MM.1S (cell line): ENCODE measurements around the gene CTSH.

Source experiments
- DNase-seq: peaks from one replicate; pipeline ENCODE4 v3.0.0-alpha.2; 2015
- H2AFZ ChIP-seq: fragments of 300-600 bp; sonication (generic); 2 replicates; pipeline ENCODE4 v1.6.0; 2016; ENCODE audit warnings: antibody characterized with exemption, low read length
- H3F3A ChIP-seq: fragments of 300-600 bp; sonication (generic); 2 replicates; pipeline ENCODE4 v1.6.1; 2016; ENCODE audit warnings: mild to moderate bottlenecking, antibody characterized with exemption, low read length, moderate library complexity, mixed read lengths; ENCODE audit not compliant: insufficient read depth
- H3K27ac ChIP-seq: fragments of 300-600 bp; sonication (generic); 2 replicates; pipeline ENCODE4 v1.5.1; 2016; ENCODE audit warnings: mild to moderate bottlenecking, low read length
- H3K27me3 ChIP-seq: fragments of 300-600 bp; sonication (generic); replicated peaks from 2 replicates; pipeline ENCODE4 v1.6.0; 2016; ENCODE audit warnings: low read length; ENCODE audit not compliant: insufficient read depth
- H3K36me3 ChIP-seq: fragments of 300-600 bp; sonication (generic); replicated peaks from 2 replicates; pipeline ENCODE4 v1.6.1; 2016; ENCODE audit warnings: mild to moderate bottlenecking, low read length, mixed read lengths; ENCODE audit not compliant: insufficient read depth
- H3K4me1 ChIP-seq: fragments of 300-600 bp; sonication (generic); 2 replicates; pipeline ENCODE4 v1.6.1; 2016; ENCODE audit warnings: low read length, mixed read lengths
- H3K4me2 ChIP-seq: fragments of 300-600 bp; sonication (generic); 2 replicates; pipeline ENCODE4 v1.6.0; 2016; ENCODE audit warnings: low read depth, low read length
- H3K4me3 ChIP-seq: fragments of 300-600 bp; sonication (generic); 2 replicates; pipeline ENCODE4 v1.5.1; 2016; ENCODE audit warnings: low read length, mixed read lengths
- H3K79me2 ChIP-seq: fragments of 300-600 bp; sonication (generic); 2 replicates; pipeline ENCODE4 v1.6.1; 2016; ENCODE audit warnings: mixed run types, low read length, mixed read lengths
- H3K9ac ChIP-seq: fragments of 300-600 bp; sonication (generic); 2 replicates; pipeline ENCODE4 v1.6.1; 2016; ENCODE audit warnings: low read length, mixed read lengths
- H3K9me2 ChIP-seq: fragments of 300-600 bp; sonication (generic); replicated peaks from 2 replicates; pipeline ENCODE4 v1.6.1; 2016; ENCODE audit warnings: mild to moderate bottlenecking, low read length, mixed read lengths; ENCODE audit not compliant: insufficient read depth
- H3K9me3 ChIP-seq: fragments of 300-600 bp; sonication (generic); replicated peaks from 2 replicates; pipeline ENCODE4 v1.6.1; 2016; ENCODE audit warnings: mild to moderate bottlenecking, low read length, mixed read lengths; ENCODE audit not compliant: insufficient read depth
- H4K20me1 ChIP-seq: fragments of 300-600 bp; sonication (generic); 2 replicates; pipeline ENCODE4 v1.6.1; 2016; ENCODE audit warnings: mild to moderate bottlenecking, low read length, moderate library complexity, mixed read lengths; ENCODE audit not compliant: insufficient read depth
- EZH2 ChIP-seq: fragments of 300-600 bp; sonication (generic); optimal IDR thresholded peaks from 2 replicates; pipeline ENCODE3; 2017; ENCODE audit warnings: low read depth, mild to moderate bottlenecking, antibody characterized with exemption, low read length, mixed read lengths
- EZH2phosphoT487 ChIP-seq: fragments of 300-600 bp; sonication (generic); IDR thresholded peaks from 2 replicates; pipeline ENCODE4 v1.6.1; 2018; ENCODE audit warnings: antibody characterized with exemption, low read length
- TF ChIP-seq, protein P1 (sequence below): fragments of 300-600 bp; sonication (generic); IDR thresholded peaks from 2 replicates; pipeline ENCODE4 v1.5.1; 2016; ENCODE audit warnings: antibody characterized with exemption, low read length, mixed read lengths

Gene CTSH

DNA sequence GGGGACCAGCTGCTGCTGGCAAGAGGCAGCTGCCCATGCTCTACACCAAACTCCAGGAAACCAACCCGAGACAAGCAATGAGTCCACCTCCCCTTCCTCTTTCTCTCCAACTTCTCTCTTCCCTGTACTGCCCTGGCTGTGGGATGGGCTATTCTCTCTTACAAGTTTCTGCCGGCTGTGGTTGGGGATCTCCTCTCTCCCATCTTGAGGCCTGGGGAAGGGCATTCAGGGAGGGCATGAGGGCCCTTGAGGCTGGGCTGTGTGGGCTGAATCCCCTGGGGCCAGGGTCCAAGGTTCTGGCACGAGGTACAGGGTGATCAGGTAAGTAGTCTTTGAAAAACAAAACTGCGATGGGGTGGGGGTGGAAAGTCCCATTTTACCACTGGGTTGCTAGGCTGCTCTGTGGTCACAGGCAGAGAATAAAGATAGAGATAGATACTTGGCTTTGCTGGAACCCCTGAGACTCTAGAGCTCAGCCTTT is 32.3 kb upstream of the CTSH start:
- H3K79me2 ChIP-seq: no peaks in the 10 kb centered on the region

DNA sequence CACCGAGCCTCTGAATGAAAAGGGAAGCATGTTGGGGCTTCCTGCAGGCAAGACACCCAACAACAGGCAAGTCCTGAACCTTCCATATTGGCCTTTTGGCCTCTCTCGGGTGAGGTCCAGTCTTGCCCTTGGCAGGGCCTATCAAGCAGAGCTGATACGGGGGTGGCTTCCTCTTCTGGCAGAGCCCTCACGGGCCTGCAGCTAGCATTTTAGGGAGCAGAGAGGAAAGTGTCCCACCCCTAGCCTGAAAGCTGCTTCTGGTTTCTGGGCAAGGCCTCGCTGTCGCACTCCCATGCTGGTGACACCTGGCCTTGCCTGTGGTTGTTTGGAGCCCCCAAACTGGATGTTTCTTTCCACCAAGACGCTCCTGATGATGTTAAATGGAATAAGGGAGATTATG is 31.8 kb upstream of the CTSH start:
- H2AFZ ChIP-seq: peak overlapping the region; percentile 71; the same call in 1 of the 2 replicates

More for the DNA sequence above, 32.3 kb upstream of the CTSH start:
- peak; percentile 60 for DNase-seq
- H2AFZ ChIP-seq: peak overlapping the region; percentile 71
- peaks cover 14% of the 10 kb centered on the region for H3K4me1 ChIP-seq
- no peaks in the 10 kb centered on the region for H3F3A ChIP-seq
- H3K27me3 ChIP-seq: no peaks in the 10 kb centered on the region
- H4K20me1 ChIP-seq: no peaks in the 10 kb centered on the region
- peak overlapping the region; percentile 19; the same call in 1 of the 2 replicates for H3K27ac ChIP-seq
- H3K9ac ChIP-seq: no peak overlapping the region
- H3K9me3 ChIP-seq: no peaks in the 10 kb centered on the region
- H3K36me3 ChIP-seq: no peaks in the 10 kb centered on the region
- TF ChIP-seq, protein P1, sequence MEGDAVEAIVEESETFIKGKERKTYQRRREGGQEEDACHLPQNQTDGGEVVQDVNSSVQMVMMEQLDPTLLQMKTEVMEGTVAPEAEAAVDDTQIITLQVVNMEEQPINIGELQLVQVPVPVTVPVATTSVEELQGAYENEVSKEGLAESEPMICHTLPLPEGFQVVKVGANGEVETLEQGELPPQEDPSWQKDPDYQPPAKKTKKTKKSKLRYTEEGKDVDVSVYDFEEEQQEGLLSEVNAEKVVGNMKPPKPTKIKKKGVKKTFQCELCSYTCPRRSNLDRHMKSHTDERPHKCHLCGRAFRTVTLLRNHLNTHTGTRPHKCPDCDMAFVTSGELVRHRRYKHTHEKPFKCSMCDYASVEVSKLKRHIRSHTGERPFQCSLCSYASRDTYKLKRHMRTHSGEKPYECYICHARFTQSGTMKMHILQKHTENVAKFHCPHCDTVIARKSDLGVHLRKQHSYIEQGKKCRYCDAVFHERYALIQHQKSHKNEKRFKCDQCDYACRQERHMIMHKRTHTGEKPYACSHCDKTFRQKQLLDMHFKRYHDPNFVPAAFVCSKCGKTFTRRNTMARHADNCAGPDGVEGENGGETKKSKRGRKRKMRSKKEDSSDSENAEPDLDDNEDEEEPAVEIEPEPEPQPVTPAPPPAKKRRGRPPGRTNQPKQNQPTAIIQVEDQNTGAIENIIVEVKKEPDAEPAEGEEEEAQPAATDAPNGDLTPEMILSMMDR: no peak
- TF ChIP-seq EZH2 (no peak), EZH2phosphoT487 (no peak)
- peak overlapping the region; percentile 49 for H3K4me2 ChIP-seq
- H3K9me2 ChIP-seq: no peaks in the 10 kb centered on the region
- H3K4me3 ChIP-seq: no peak overlapping the region

DNA sequence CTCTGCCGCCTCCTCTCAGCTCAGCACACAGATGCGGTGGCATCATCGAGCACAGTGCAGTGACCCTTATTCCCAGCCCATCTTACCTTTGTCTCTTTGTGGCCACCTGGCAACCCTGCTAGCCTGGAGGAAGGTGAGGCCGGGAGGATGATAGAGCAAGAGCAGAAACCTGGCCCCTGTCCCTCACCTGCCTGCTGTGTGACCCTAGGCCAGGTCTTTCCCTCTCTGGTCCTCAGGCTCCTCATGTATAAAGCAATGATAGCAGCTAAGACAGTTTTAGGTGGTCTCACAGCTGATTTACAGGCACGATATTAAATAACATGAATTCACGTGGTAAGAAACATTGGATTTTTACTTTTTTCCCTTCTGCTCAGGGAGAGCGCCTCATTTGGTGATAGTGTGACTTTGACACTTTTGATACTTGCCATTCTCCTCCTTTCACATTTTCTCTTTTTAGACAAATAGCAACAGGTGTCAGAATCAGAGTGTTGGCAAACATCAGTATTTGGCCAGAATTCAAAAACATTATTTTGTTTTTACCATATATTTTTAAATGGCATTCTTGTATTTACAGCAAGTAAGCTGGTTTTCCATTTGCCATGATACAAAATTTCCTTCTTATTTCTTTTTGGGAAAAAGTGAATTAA is 29.5 kb upstream of the CTSH start:
- Histone ChIP-seq H3K9ac (no peak overlapping the region), H3K79me2 (no peaks in the 10 kb centered on the region)

More for the DNA sequence above, 31.8 kb upstream of the CTSH start:
- no peak for DNase-seq
- Histone ChIP-seq H3K9me3 (no peaks in the 10 kb centered on the region), H3F3A (no peaks in the 10 kb centered on the region), H3K4me2 (peak overlapping the region; percentile 49; the same call in 1 of the 2 replicates), H3K9me2 (no peaks in the 10 kb centered on the region), H3K4me3 (no peak overlapping the region), H3K27ac (peak overlapping the region; percentile 19; the same call in 1 of the 2 replicates), H3K9ac (no peak overlapping the region), H3K79me2 (no peaks in the 10 kb centered on the region), H3K27me3 (no peaks in the 10 kb centered on the region), H3K36me3 (no peaks in the 10 kb centered on the region), H4K20me1 (no peaks in the 10 kb centered on the region), H3K4me1 (peaks cover 14% of the 10 kb centered on the region)
- TF ChIP-seq EZH2: no peak
- TF ChIP-seq, protein P1: no peak
- TF ChIP-seq EZH2phosphoT487: no peak

More for the DNA sequence above, 29.5 kb upstream of the CTSH start:
- Histone ChIP-seq H3F3A (no peaks in the 10 kb centered on the region), H3K9me3 (no peaks in the 10 kb centered on the region), H3K4me1 (peaks cover 14% of the 10 kb centered on the region), H3K27ac (no peak overlapping the region), H4K20me1 (no peaks in the 10 kb centered on the region), H3K4me3 (no peak overlapping the region), H3K4me2 (no peak overlapping the region), H3K27me3 (no peaks in the 10 kb centered on the region), H3K9me2 (no peaks in the 10 kb centered on the region), H2AFZ (no peak overlapping the region), H3K36me3 (no peaks in the 10 kb centered on the region)
- no peak for TF ChIP-seq EZH2phosphoT487
- TF ChIP-seq EZH2: no peak
- TF ChIP-seq, protein P1: no peak
- DNase-seq: no peak
